H1 (cell line): Measurements from ENCODE around the gene TMEM273. TPM values are rescaled to one million over a fixed set of nuclear protein-coding genes. Genes with fewer than 3 reads are reported as not detected.

Experiments used
- CTCF ChIA-PET: fragments of 300-600 bp; sonication (Branson Sonifier 250); formaldehyde crosslinking; loops from one replicate; lab custom pipeline; 2021; ENCODE audit not compliant: partially characterized antibody; lab: Charles Lee
- POLR2A ChIA-PET: fragments of 300-600 bp; sonication (Branson Sonifier 250); formaldehyde crosslinking; loops from one replicate; lab custom pipeline; 2021; ENCODE audit warnings: inconsistent platforms; ENCODE audit not compliant: partially characterized antibody; lab: Charles Lee
- DNase-seq, 2 experiments: peaks; one replicate each; pipeline versions ENCODE4 v3.0.0 to v3.0.0-alpha.2; 2010 to 2022; ENCODE audit warnings: low spot score in 2 of 2, low read depth in 1 of 2, mixed read lengths in 1 of 2
- FAIRE-seq: peaks from 2 replicates; lab custom pipeline; 2011; peaks lifted over from hg19 to GRCh38; lab: Jason Lieb, UNC
- H2AFZ ChIP-seq: 2 replicates; pipeline ENCODE4 v1.8.1; 2012; ENCODE audit warnings: low read length, inconsistent platforms
- H2AK5ac ChIP-seq: 2 replicates; pipeline ENCODE4 v1.6.1; 2013; ENCODE audit warnings: low read depth, low read length
- H2BK120ac ChIP-seq: replicated peaks from 2 replicates; pipeline ENCODE3; 2013; ENCODE audit warnings: low read depth, low read length, inconsistent platforms
- H2BK12ac ChIP-seq: 2 replicates; pipeline ENCODE4 v1.6.1; 2013; ENCODE audit warnings: low read depth, low read length
- H2BK15ac ChIP-seq: 2 replicates; pipeline ENCODE4 v1.6.1; 2013; ENCODE audit warnings: low read length
- H2BK20ac ChIP-seq: 2 replicates; pipeline ENCODE4 v1.6.1; 2013; ENCODE audit warnings: low read length
- H2BK5ac ChIP-seq: 2 replicates; pipeline ENCODE4 v1.6.1; 2013; ENCODE audit warnings: low read depth, low read length
- H3K14ac ChIP-seq: 2 replicates; pipeline ENCODE4 v1.6.1; 2013; ENCODE audit warnings: inconsistent platforms; ENCODE audit not compliant: insufficient read length
- H3K18ac ChIP-seq: 2 replicates; pipeline ENCODE4 v1.6.1; 2013; ENCODE audit warnings: low read length; ENCODE audit errors: extremely low read depth
- H3K23ac ChIP-seq: 2 replicates; pipeline ENCODE4 v1.6.1; 2013; ENCODE audit warnings: inconsistent platforms; ENCODE audit not compliant: insufficient read length
- H3K23me2 ChIP-seq: 2 replicates; pipeline ENCODE4 v1.6.1; 2013; ENCODE audit warnings: low read depth, low read length
- H3K27ac ChIP-seq: 2 replicates; pipeline ENCODE4 v1.6.1; 2011; ENCODE audit warnings: low read depth, low read length, inconsistent platforms
- H3K27me3 ChIP-seq, 4 experiments: replicated peaks in 1 of 4; 1 replicate in 1 of 4; 2 replicates in 3 of 4; pipeline versions ENCODE4 v1.6.1 to v1.8.1; 2011 to 2013; ENCODE audit warnings: low read length in 3 of 4, mild to moderate bottlenecking in 3 of 4, inconsistent platforms in 2 of 4, mixed read lengths in 2 of 4, moderate library complexity in 1 of 4; ENCODE audit not compliant: control insufficient read depth in 3 of 4, insufficient read depth in 3 of 4; ENCODE audit errors: extremely low read depth in 1 of 4
- H3K36me3 ChIP-seq, 4 experiments: 2 replicates each; pipeline versions ENCODE4 v1.6.1 to v1.8.1; 2011 to 2013; ENCODE audit warnings: mild to moderate bottlenecking in 4 of 4, low read length in 3 of 4, moderate library complexity in 2 of 4, control low read depth in 1 of 4, inconsistent platforms in 1 of 4; ENCODE audit not compliant: insufficient read depth in 4 of 4, control insufficient read depth in 2 of 4
- H3K4ac ChIP-seq: replicated peaks from 2 replicates; pipeline ENCODE3; 2013; ENCODE audit warnings: low read length, low read depth, mixed read lengths, inconsistent platforms; ENCODE audit not compliant: insufficient read length
- H3K4me1 ChIP-seq, 4 experiments: replicated peaks in 1 of 4; 1 replicate in 1 of 4; 2 replicates in 3 of 4; pipeline versions ENCODE4 v1.6.1 to v1.8.1; 2011 to 2013; ENCODE audit warnings: low read length in 3 of 4, inconsistent platforms in 2 of 4, mixed read lengths in 1 of 4; ENCODE audit not compliant: insufficient read depth in 4 of 4, control insufficient read depth in 3 of 4
- H3K4me2 ChIP-seq, 2 experiments: 2 replicates each; pipeline versions ENCODE4 v1.6.1 to v1.8.1; 2011 to 2013; ENCODE audit warnings: low read depth in 2 of 2, low read length in 2 of 2, control low read depth in 1 of 2, inconsistent platforms in 1 of 2, mild to moderate bottlenecking in 1 of 2; ENCODE audit not compliant: insufficient read depth in 1 of 2
- H3K4me3 ChIP-seq, 4 experiments: fragments of 200-600, 300-600 bp in 1 of 4; sonication (generic), shearing (Covaris generic), sonication (Bioruptor Twin) in 1 of 4; 2 replicates each; pipeline versions ENCODE4 v1.5.1 to v1.8.1; 2011 to 2016; ENCODE audit warnings: low read length in 4 of 4, low read depth in 3 of 4, control low read depth in 2 of 4, inconsistent platforms in 2 of 4, mild to moderate bottlenecking in 2 of 4, mixed read lengths in 1 of 4, moderate library complexity in 1 of 4; ENCODE audit not compliant: insufficient read depth in 2 of 4; ENCODE audit errors: extremely low read depth in 1 of 4
- H3K56ac ChIP-seq: replicated peaks from 2 replicates; pipeline ENCODE3; 2013; ENCODE audit warnings: low read depth, mild to moderate bottlenecking, mixed read lengths, low read length, inconsistent platforms; ENCODE audit not compliant: insufficient read length
- H3K79me1 ChIP-seq: 2 replicates; pipeline ENCODE4 v1.6.1; 2013; ENCODE audit warnings: low read depth, low read length, control low read depth
- H3K79me2 ChIP-seq, 2 experiments: 2 replicates each; pipeline versions ENCODE4 v1.6.1 to v1.8.1; 2012 to 2013; ENCODE audit warnings: low read length in 2 of 2, mild to moderate bottlenecking in 2 of 2, inconsistent platforms in 1 of 2; ENCODE audit not compliant: insufficient read depth in 2 of 2, control insufficient read depth in 1 of 2
- H3K9ac ChIP-seq, 4 experiments: replicated peaks in 1 of 4; 1 replicate in 1 of 4; 2 replicates in 3 of 4; pipeline versions ENCODE4 v1.6.1 to v1.8.1; 2011 to 2013; ENCODE audit warnings: low read depth in 3 of 4, low read length in 3 of 4, control low read depth in 2 of 4, mild to moderate bottlenecking in 2 of 4, moderate library complexity in 2 of 4, inconsistent platforms in 1 of 4; ENCODE audit errors: extremely low read depth in 1 of 4
- H3K9me3 ChIP-seq, 2 experiments: 2 replicates each; pipeline versions ENCODE4 v1.6.1 to v1.8.1; 2012 to 2013; ENCODE audit warnings: mild to moderate bottlenecking in 2 of 2, moderate library complexity in 2 of 2, control low read depth in 1 of 2, inconsistent platforms in 1 of 2, low read depth in 1 of 2, low read length in 1 of 2, mixed read lengths in 1 of 2; ENCODE audit not compliant: insufficient read depth in 2 of 2
- H4K20me1 ChIP-seq, 2 experiments: replicated peaks in 1 of 2; 2 replicates each; pipeline versions ENCODE3 to v1.8.1; 2011 to 2013; ENCODE audit warnings: inconsistent platforms in 2 of 2, low read length in 2 of 2, mild to moderate bottlenecking in 1 of 2; ENCODE audit not compliant: insufficient read depth in 2 of 2, control insufficient read depth in 1 of 2
- H4K5ac ChIP-seq: 2 replicates; pipeline ENCODE4 v1.6.1; 2013; ENCODE audit warnings: low read length, low read depth, mixed read lengths, inconsistent platforms; ENCODE audit not compliant: insufficient read length
- H4K8ac ChIP-seq: 2 replicates; pipeline ENCODE4 v1.8.0; 2013; ENCODE audit warnings: mild to moderate bottlenecking, moderate library complexity, low read length, inconsistent platforms; ENCODE audit not compliant: insufficient read depth; ENCODE audit errors: extremely low read depth
- H4K91ac ChIP-seq: replicated peaks from 2 replicates; pipeline ENCODE3; 2013; ENCODE audit warnings: low read length, mixed read lengths, inconsistent platforms; ENCODE audit not compliant: insufficient read length
- ASH2L ChIP-seq: fragments of 200-600, 300-600 bp; sonication (generic); IDR thresholded peaks from one replicate; pipeline ENCODE4 v1.7.1; 2017; ENCODE audit warnings: low read length
- BCL11A ChIP-seq, 2 experiments: IDR thresholded peaks; one replicate each; pipeline ENCODE4 v1.6.1; 2011; ENCODE audit warnings: low read depth in 2 of 2, low read length in 2 of 2, mild to moderate bottlenecking in 2 of 2
- CHD2 ChIP-seq: IDR thresholded peaks from 2 replicates; pipeline ENCODE4 v1.6.1; 2012; ENCODE audit warnings: low read length, improper control_type of control experiment
- HDAC6 ChIP-seq: IDR thresholded peaks from one replicate; pipeline ENCODE4 v1.7.1; 2012; ENCODE audit warnings: low read depth, mild to moderate bottlenecking, inconsistent platforms, low read length, moderate library complexity
- KDM5A ChIP-seq: fragments of 200-600 bp; IDR thresholded peaks from 2 replicates; pipeline ENCODE4 v1.7.1; 2012; ENCODE audit warnings: mild to moderate bottlenecking, low read length, inconsistent platforms, mixed read lengths
- NANOG ChIP-seq: IDR thresholded peaks from 2 replicates; pipeline ENCODE4 v1.6.1; 2011; ENCODE audit warnings: low read length, low read depth, mild to moderate bottlenecking, inconsistent platforms; ENCODE audit not compliant: insufficient read depth, poor library complexity, severe bottlenecking
- RNF2 ChIP-seq: fragments of 200-900, 300-1000 bp; sonication (generic); IDR thresholded peaks from 2 replicates; pipeline ENCODE4 v1.7.1; 2016; ENCODE audit warnings: borderline replicate concordance, low read depth, mild to moderate bottlenecking, antibody characterized with exemption, low read length; ENCODE audit not compliant: poor library complexity, severe bottlenecking; ENCODE audit errors: missing control alignments
- RXRA ChIP-seq: IDR thresholded peaks from 2 replicates; pipeline ENCODE4 v1.6.1; 2011; ENCODE audit warnings: low read depth, mild to moderate bottlenecking, low read length, moderate library complexity; ENCODE audit not compliant: insufficient read depth
- SAP30 ChIP-seq: fragments of 300-600 bp; sonication (generic); IDR thresholded peaks from 2 replicates; pipeline ENCODE4 v1.7.1; 2012; ENCODE audit warnings: low read length, moderate library complexity, mild to moderate bottlenecking, inconsistent platforms; ENCODE audit not compliant: insufficient read depth, insufficient replicate concordance
- SIN3A ChIP-seq, 2 experiments: IDR thresholded peaks in 1 of 2; conservative IDR thresholded peaks in 1 of 2; 2 replicates each; pipeline ENCODE4 v1.6.1; 2011 to 2012; ENCODE audit warnings: low read length in 2 of 2, improper control_type of control experiment in 1 of 2, low read depth in 1 of 2, mild to moderate bottlenecking in 1 of 2
- SIX5 ChIP-seq: IDR thresholded peaks from 2 replicates; pipeline ENCODE4 v1.6.1; 2011; ENCODE audit warnings: mild to moderate bottlenecking, low read depth, low read length
- SP2 ChIP-seq: IDR thresholded peaks from 2 replicates; pipeline ENCODE4 v1.6.1; 2012; ENCODE audit warnings: mild to moderate bottlenecking, low read length, inconsistent platforms
- SP4 ChIP-seq: IDR thresholded peaks from 2 replicates; pipeline ENCODE4 v1.6.1; 2012; ENCODE audit warnings: low read length, inconsistent platforms
- YY1 ChIP-seq: IDR thresholded peaks from 2 replicates; pipeline ENCODE4 v1.6.1; 2011; ENCODE audit warnings: low read depth, mild to moderate bottlenecking, low read length
- ZNF274 ChIP-seq: IDR thresholded peaks from 2 replicates; pipeline ENCODE4 v1.7.0; 2012; ENCODE audit warnings: low read length, borderline replicate concordance; ENCODE audit errors: extremely low read depth
- WGBS, 2 experiments: shearing (Covaris generic) in 1 of 2; methylation state at CpG; one replicate each; pipeline versions ENCODE4 v1.1.6 to v1.1.7; 2013 to 2015; ENCODE audit warnings: low lambda C conversion rate in 2 of 2, mixed read lengths in 2 of 2, inconsistent platforms in 1 of 2, low coverage in 1 of 2, missing lambda C conversion rate in 1 of 2; ENCODE audit not compliant: insufficient replicate concordance in 2 of 2, insufficient coverage in 1 of 2, insufficient read length in 1 of 2; ENCODE audit errors: extremely low coverage in 1 of 2, missing lambda C conversion rate in 1 of 2; 5-methylcytosine and 5-hydroxymethylcytosine counted together
- polyA plus RNA-seq, 7 experiments: library from polyadenylated mRNA; depleted of rRNA in 3 of 7; stranded (reverse) in 5 of 7; unstranded in 2 of 7; fragments of >200 nt in 5 of 7; fragments of 200-250 nt in 2 of 7; gene quantifications; 1 replicate in 5 of 7; 2 replicates in 1 of 7; 4 replicates in 1 of 7; pipeline versions ENCODE4 v1.2.1 to v1.2.3, GENCODE V29; 2011 to 2013; ENCODE audit warnings: missing spikeins in 2 of 7, mixed read lengths in 2 of 7
- total RNA-seq: library from RNA; stranded (reverse); fragmentation: NEBNext Ultra II Directional; extraction: Animal tissue kit (Norgen Biotek cat#: 25700); gene quantifications from 2 replicates; pipeline ENCODE4 v1.2.1, GENCODE V29; 2021

TMEM273 gene
- total and polyA plus RNA-seq, 2 of the 8 experiments (the other 6 are each of a cell fraction or from before 2014, with no cell fraction given) = not detected

DNA sequence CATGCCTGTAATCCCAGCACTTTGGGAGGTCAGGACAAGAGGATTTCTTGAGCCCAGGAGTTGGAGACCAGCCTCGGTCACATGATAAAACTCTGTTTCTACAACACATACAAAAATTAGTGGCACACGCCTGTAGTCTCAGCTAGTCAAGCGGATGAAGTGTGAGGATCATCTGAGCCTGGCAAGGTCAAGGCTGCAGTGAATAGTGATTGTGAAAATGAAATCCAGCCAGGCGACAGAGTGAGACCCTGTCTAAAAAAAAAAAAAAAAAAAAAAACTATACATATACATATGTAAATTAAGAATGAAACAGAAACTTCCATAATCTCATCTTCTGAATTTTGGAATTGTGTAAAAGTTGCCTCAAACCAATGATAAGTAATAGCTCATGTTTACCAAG, 36.2 kb downstream of the TMEM273 start:
- POLR2A ChIA-PET = no interaction called here
- Histone ChIP-seq H3K4me1 (no peaks in the 10 kb centered on the region), H2BK120ac (no peak overlapping the region), H3K18ac (no peak overlapping the region), H2AK5ac (no peak overlapping the region), H3K36me3 (no peaks in the 10 kb centered on the region), H4K20me1 (no peaks in the 10 kb centered on the region), H3K56ac (no peak overlapping the region), H4K5ac (no peak overlapping the region), H2AFZ (no peak overlapping the region), H2BK15ac (no peak overlapping the region), H3K4ac (no peak overlapping the region), H2BK5ac (no peak overlapping the region), H3K27ac (no peak overlapping the region), H3K4me3 (no peak overlapping the region), H3K79me2 (no peaks in the 10 kb centered on the region), H3K23ac (no peak overlapping the region), H3K23me2 (no peaks in the 10 kb centered on the region), H4K91ac (no peak overlapping the region), H3K9me3 (peaks cover 0 to 4% of the 10 kb centered on the region in 2 experiments; a peak in 1 of 4 replicates), H3K9ac (no peak overlapping the region), H3K79me1 (no peaks in the 10 kb centered on the region), H3K4me2 (no peak overlapping the region), H4K8ac (no peak overlapping the region), H3K14ac (no peak overlapping the region), H2BK20ac (no peak overlapping the region), H3K27me3 (no peaks in the 10 kb centered on the region), H2BK12ac (no peak overlapping the region)
- DNase-seq = no peak
- CTCF ChIA-PET = interaction anchor here (1.4 to 5.0 kb wide), 2 partner anchors 9 to 12 kb away, joined by 4 to 27 read pairs; no protein-coding TSS in a partner anchor
- WGBS, 2 experiments = 90% methylated on average over 4 of the region's 4 CpGs; no CpG with 5 or more reads in 1 of the 2 experiments
- FAIRE-seq = no peak
- TF ChIP-seq SP4 (no peak), SIX5 (no peak), BCL11A (IDR thresholded peaks at IDR 0.05; ENCODE audit: low read depth in 2 of 2, low read length in 2 of 2) (no peak), ASH2L (no peak), NANOG (no peak), SAP30 (no peak), KDM5A (no peak), SIN3A (conservative IDR thresholded peaks at IDR 0.05 in 1 of 2, IDR thresholded peaks at IDR 0.05 in 1 of 2; ENCODE audit: low read depth in 1 of 2, low read length in 2 of 2) (no peak), SP2 (no peak), RXRA (no peak), CHD2 (no peak), YY1 (no peak), ZNF274 (no peak), HDAC6 (no peak), RNF2 (no peak)
